Measurements from ENCODE around the gene PAF1. TPM values are rescaled to one million over a fixed set of nuclear protein-coding genes. Genes with fewer than 3 reads are reported as not detected.
A peak's percentile ranks its signal among the peaks of the same experiment; 100 is the strongest.

PAF1 gene
- total RNA-seq, 1 experiment from 2014 or later, result 53.5 TPM

GRCh38 chr19:39345956-39346355 is 45.0 kb downstream of the PAF1 start:
- BruUV-seq (replicated peaks), result no TSS peak
- CTCF ChIA-PET, result no interaction called here
- Histone ChIP-seq H4K20me1 (ENCODE audit: insufficient read depth) (peaks cover 4% of the 10 kb centered on the region; the same call in 1 of the 2 replicates), H3K4me1 (ENCODE audit: control insufficient read depth in 1 of 2, insufficient read depth in 2 of 2, low read length in 2 of 2) (peaks cover 4 to 12% of the 10 kb centered on the region in 2 experiments; a peak in 3 of 4 replicates), H3K4me3 (replicated peaks in 1 of 2; ENCODE audit: low read depth in 1 of 2, low read length in 2 of 2) (no peak overlapping the region), H3K9me2 (ENCODE audit: insufficient read depth) (no peaks in the 10 kb centered on the region), H3K27ac (ENCODE audit: low read depth, low read length) (no peak overlapping the region), H2AFZ (ENCODE audit: low read depth, low read length, poor library complexity, severe bottlenecking) (no peak overlapping the region), H3K36me3 (ENCODE audit: control insufficient read depth in 1 of 2, insufficient read depth in 2 of 2, low read length in 2 of 2) (peaks cover 8 to 29% of the 10 kb centered on the region in 2 experiments), H3K79me2 (ENCODE audit: insufficient read depth, low read length) (peaks cover 83% of the 10 kb centered on the region), H3K9me3 (ENCODE audit: control insufficient read depth in 1 of 2, insufficient read depth in 1 of 2, low read depth in 1 of 2, low read length in 2 of 2) (no peaks in the 10 kb centered on the region), H3K4me2 (ENCODE audit: low read length) (no peak overlapping the region), H3K9ac (ENCODE audit: low read length) (no peak overlapping the region), H3K27me3 (ENCODE audit: insufficient read depth, low read length) (no peaks in the 10 kb centered on the region)
- ATAC-seq (no peak), DNase-seq (ENCODE audit: low read depth, low spot score) (no peak)
- RAD21 ChIA-PET (ENCODE audit: low non-redundant PET in 1 of 2, low total read pairs in 2 of 2, uncharacterized antibody in 2 of 2, unreplicated experiment in 2 of 2), result no interaction called here
- TF ChIP-seq, protein P1, sequence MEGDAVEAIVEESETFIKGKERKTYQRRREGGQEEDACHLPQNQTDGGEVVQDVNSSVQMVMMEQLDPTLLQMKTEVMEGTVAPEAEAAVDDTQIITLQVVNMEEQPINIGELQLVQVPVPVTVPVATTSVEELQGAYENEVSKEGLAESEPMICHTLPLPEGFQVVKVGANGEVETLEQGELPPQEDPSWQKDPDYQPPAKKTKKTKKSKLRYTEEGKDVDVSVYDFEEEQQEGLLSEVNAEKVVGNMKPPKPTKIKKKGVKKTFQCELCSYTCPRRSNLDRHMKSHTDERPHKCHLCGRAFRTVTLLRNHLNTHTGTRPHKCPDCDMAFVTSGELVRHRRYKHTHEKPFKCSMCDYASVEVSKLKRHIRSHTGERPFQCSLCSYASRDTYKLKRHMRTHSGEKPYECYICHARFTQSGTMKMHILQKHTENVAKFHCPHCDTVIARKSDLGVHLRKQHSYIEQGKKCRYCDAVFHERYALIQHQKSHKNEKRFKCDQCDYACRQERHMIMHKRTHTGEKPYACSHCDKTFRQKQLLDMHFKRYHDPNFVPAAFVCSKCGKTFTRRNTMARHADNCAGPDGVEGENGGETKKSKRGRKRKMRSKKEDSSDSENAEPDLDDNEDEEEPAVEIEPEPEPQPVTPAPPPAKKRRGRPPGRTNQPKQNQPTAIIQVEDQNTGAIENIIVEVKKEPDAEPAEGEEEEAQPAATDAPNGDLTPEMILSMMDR (IDR thresholded peaks at IDR 0.05 in 2 of 3, conservative IDR thresholded peaks at IDR 0.05 in 1 of 3; ENCODE audit: borderline replicate concordance in 1 of 3, insufficient read depth in 1 of 3, low read depth in 2 of 3, low read length in 2 of 3), result 0 out of 6 replicates have a peak, but pooled peaks of 1 of the 3 experiments have one; percentile 10
- TF ChIP-seq EZH2phosphoT487 (IDR thresholded peaks at IDR 0.05; ENCODE audit: borderline replicate concordance) (no peak), POLR2AphosphoS5 (IDR thresholded peaks at IDR 0.05; ENCODE audit: low read depth, low read length) (no peak)
- intact Hi-C loops (cut with micrococcal nuclease), result no loop called here
- POLR2A ChIA-PET, result no interaction called here

GRCh38 chr19:39342647-39343305 is 48.1 kb downstream of the PAF1 start:
- peak overlapping the region; percentile 93 for H3K4me2 ChIP-seq (ENCODE audit: low read length)
- ChIA-PET CTCF (interaction anchor here (0.6 to 1.9 kb wide), 11 partner anchors 12 to 381 kb away, joined by 3 to 11 read pairs (median 5); partner anchors contain the start of gene PLEKHG2), POLR2A (interaction anchor here (0.6 to 1.1 kb wide), 13 partner anchors 8 to 400 kb away, joined by 3 to 7 read pairs (median 4); partner anchors contain the start of genes MED29, PAF1 and RPS16), RAD21 (ENCODE audit: low non-redundant PET in 1 of 2, low total read pairs in 2 of 2, uncharacterized antibody in 2 of 2, unreplicated experiment in 2 of 2) (no interaction called here)
- peaks cover 8 to 22% of the 10 kb centered on the region in 2 experiments for H3K4me1 ChIP-seq (ENCODE audit: control insufficient read depth in 1 of 2, insufficient read depth in 2 of 2, low read length in 2 of 2)
- H2AFZ ChIP-seq (ENCODE audit: low read depth, low read length, poor library complexity, severe bottlenecking), result no peak overlapping the region
- H3K9me2 ChIP-seq (ENCODE audit: insufficient read depth), result no peaks in the 10 kb centered on the region
- no peak; the same call in 1 of the 2 replicates for ATAC-seq
- peak overlapping the region; percentile 66; the same call in 1 of the 2 replicates for H3K27ac ChIP-seq (ENCODE audit: low read depth, low read length)
- peak overlapping the region; percentile 95 for H3K9ac ChIP-seq (ENCODE audit: low read length)
- H3K36me3 ChIP-seq (ENCODE audit: control insufficient read depth in 1 of 2, insufficient read depth in 2 of 2, low read length in 2 of 2), result peaks cover 0 to 11% of the 10 kb centered on the region in 2 experiments; a peak in 2 of 4 replicates
- H4K20me1 ChIP-seq (ENCODE audit: insufficient read depth), result peaks cover 4% of the 10 kb centered on the region; the same call in 1 of the 2 replicates
- no peak for DNase-seq (ENCODE audit: low read depth, low spot score)
- peaks cover 60% of the 10 kb centered on the region for H3K79me2 ChIP-seq (ENCODE audit: insufficient read depth, low read length)
- H3K9me3 ChIP-seq (ENCODE audit: control insufficient read depth in 1 of 2, insufficient read depth in 1 of 2, low read depth in 1 of 2, low read length in 2 of 2), result no peaks in the 10 kb centered on the region
- H3K4me3 ChIP-seq (replicated peaks in 1 of 2; ENCODE audit: low read depth in 1 of 2, low read length in 2 of 2), result peak overlapping the region; percentile 91 to 92
- no TSS peak for BruUV-seq (replicated peaks)
- TF ChIP-seq, protein P2, sequence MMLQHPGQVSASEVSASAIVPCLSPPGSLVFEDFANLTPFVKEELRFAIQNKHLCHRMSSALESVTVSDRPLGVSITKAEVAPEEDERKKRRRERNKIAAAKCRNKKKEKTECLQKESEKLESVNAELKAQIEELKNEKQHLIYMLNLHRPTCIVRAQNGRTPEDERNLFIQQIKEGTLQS (IDR thresholded peaks at IDR 0.05), result no peak
- TF ChIP-seq YY1 (IDR thresholded peaks at IDR 0.05; ENCODE audit: extremely low read depth, insufficient replicate concordance, low read depth, low read length) (no peak), JUND (IDR thresholded peaks at IDR 0.05) (no peak), RAD21 (IDR thresholded peaks at IDR 0.05; ENCODE audit: low read depth) (no peak), CBX3 (IDR thresholded peaks at IDR 0.05; ENCODE audit: low read depth) (no peak), ZNF274 (IDR thresholded peaks at IDR 0.05; ENCODE audit: low read depth, low read length) (no peak)
- intact Hi-C loops (cut with micrococcal nuclease), result loop anchor here (1.0 to 5.0 kb wide), 2 partner anchors 70 to 130 kb away; partner anchors contain the start of gene PLEKHG2
- no peaks in the 10 kb centered on the region for H3K27me3 ChIP-seq (ENCODE audit: insufficient read depth, low read length)
